Suppressor macrophage (primary cell): ENCODE data around the gene RAB7B.
A peak's percentile ranks its signal among the peaks of the same experiment; 100 is the strongest.

ENCODE experiments used
- DNase-seq, 4 experiments: peaks; one replicate each; pipeline ENCODE4 v3.0.0-alpha.2; 2020 to 2022

The RAB7B gene

GRCh38 chr1:206022766-206023165, 19.6 kb upstream of the RAB7B start:
- DNase-seq, result no peak

GRCh38 chr1:206021626-206022365, 18.6 kb upstream of the RAB7B start:
- no peak for DNase-seq

GRCh38 chr1:206021008-206021625, 17.9 kb upstream of the RAB7B start:
- no peak for DNase-seq

GRCh38 chr1:206020393-206021007, 17.3 kb upstream of the RAB7B start:
- no peak for DNase-seq

- peak in 2 of 4 experiments; percentile 35 to 48 for DNase-seq
Measured at GRCh38 chr1:206015071-206015470, 11.9 kb upstream of the RAB7B start.

GRCh38 chr1:206014601-206015000, 11.4 kb upstream of the RAB7B start:
- DNase-seq, result peak in 3 of 4 experiments; percentile 40 to 69 (median 62)

GRCh38 chr1:206013026-206013795, 10.0 kb upstream of the RAB7B start:
- DNase-seq, result no peak

- DNase-seq, result peak; percentile 93 to 99 (median 98)
Measured at GRCh38 chr1:206012086-206012859, 9.1 kb upstream of the RAB7B start.

- no peak for DNase-seq
Measured at GRCh38 chr1:206011057-206011456, 7.9 kb upstream of the RAB7B start.

- no peak for DNase-seq
Measured at GRCh38 chr1:206010060-206010459, 6.9 kb upstream of the RAB7B start.

- DNase-seq, result no peak
Measured at GRCh38 chr1:206006946-206007345, 3.8 kb upstream of the RAB7B start.

- DNase-seq, result peak; percentile 90 to 96 (median 92)
Measured at GRCh38 chr1:206005778-206006180, 2.6 kb upstream of the RAB7B start.

- DNase-seq, result no peak
Measured at GRCh38 chr1:206005234-206005633, 2.0 kb upstream of the RAB7B start.

GRCh38 chr1:206004826-206005225, 1.6 kb upstream of the RAB7B start:
- DNase-seq, result no peak

- no peak for DNase-seq
Measured at GRCh38 chr1:206003854-206004800, 932 bp upstream of the RAB7B start.

- DNase-seq, result no peak
Measured at GRCh38 chr1:206002160-206002559, 1.0 kb downstream of the RAB7B start.

GRCh38 chr1:206001476-206001888, 1.7 kb downstream of the RAB7B start:
- peak; percentile 89 to 97 (median 94) for DNase-seq

- peak in 1 of 4 experiments; percentile 38 for DNase-seq
Measured at GRCh38 chr1:206000641-206001339, 2.4 kb downstream of the RAB7B start.

GRCh38 chr1:205998457-205999241, 4.5 kb downstream of the RAB7B start:
- DNase-seq, result no peak
